H1 (cell line): ENCODE measurements around the gene TMEM52B. TPM values are rescaled to one million over a fixed set of nuclear protein-coding genes. Genes with fewer than 3 reads are reported as not detected.

Experiments
- CTCF ChIA-PET: fragments of 300-600 bp; sonication (Branson Sonifier 250); formaldehyde crosslinking; loops from one replicate; lab custom pipeline; 2021; ENCODE audit not compliant: partially characterized antibody; lab: Charles Lee
- POLR2A ChIA-PET: fragments of 300-600 bp; sonication (Branson Sonifier 250); formaldehyde crosslinking; loops from one replicate; lab custom pipeline; 2021; ENCODE audit warnings: inconsistent platforms; ENCODE audit not compliant: partially characterized antibody; lab: Charles Lee
- DNase-seq, 2 experiments: peaks; one replicate each; pipeline versions ENCODE4 v3.0.0 to v3.0.0-alpha.2; 2010 to 2022; ENCODE audit warnings: low spot score in 2 of 2, low read depth in 1 of 2, mixed read lengths in 1 of 2
- FAIRE-seq: peaks from 2 replicates; lab custom pipeline; 2011; peaks lifted over from hg19 to GRCh38; lab: Jason Lieb, UNC
- H2AFZ ChIP-seq: 2 replicates; pipeline ENCODE4 v1.8.1; 2012; ENCODE audit warnings: low read length, inconsistent platforms
- H2AK5ac ChIP-seq: 2 replicates; pipeline ENCODE4 v1.6.1; 2013; ENCODE audit warnings: low read depth, low read length
- H2BK120ac ChIP-seq: replicated peaks from 2 replicates; pipeline ENCODE3; 2013; ENCODE audit warnings: low read depth, low read length, inconsistent platforms
- H2BK12ac ChIP-seq: 2 replicates; pipeline ENCODE4 v1.6.1; 2013; ENCODE audit warnings: low read depth, low read length
- H2BK15ac ChIP-seq: 2 replicates; pipeline ENCODE4 v1.6.1; 2013; ENCODE audit warnings: low read length
- H2BK20ac ChIP-seq: 2 replicates; pipeline ENCODE4 v1.6.1; 2013; ENCODE audit warnings: low read length
- H2BK5ac ChIP-seq: 2 replicates; pipeline ENCODE4 v1.6.1; 2013; ENCODE audit warnings: low read depth, low read length
- H3K14ac ChIP-seq: 2 replicates; pipeline ENCODE4 v1.6.1; 2013; ENCODE audit warnings: inconsistent platforms; ENCODE audit not compliant: insufficient read length
- H3K18ac ChIP-seq: 2 replicates; pipeline ENCODE4 v1.6.1; 2013; ENCODE audit warnings: low read length; ENCODE audit errors: extremely low read depth
- H3K23ac ChIP-seq: 2 replicates; pipeline ENCODE4 v1.6.1; 2013; ENCODE audit warnings: inconsistent platforms; ENCODE audit not compliant: insufficient read length
- H3K23me2 ChIP-seq: 2 replicates; pipeline ENCODE4 v1.6.1; 2013; ENCODE audit warnings: low read depth, low read length
- H3K27ac ChIP-seq: 2 replicates; pipeline ENCODE4 v1.6.1; 2011; ENCODE audit warnings: low read depth, low read length, inconsistent platforms
- H3K27me3 ChIP-seq, 4 experiments: replicated peaks in 1 of 4; 1 replicate in 1 of 4; 2 replicates in 3 of 4; pipeline versions ENCODE4 v1.6.1 to v1.8.1; 2011 to 2013; ENCODE audit warnings: low read length in 3 of 4, mild to moderate bottlenecking in 3 of 4, inconsistent platforms in 2 of 4, mixed read lengths in 2 of 4, moderate library complexity in 1 of 4; ENCODE audit not compliant: control insufficient read depth in 3 of 4, insufficient read depth in 3 of 4; ENCODE audit errors: extremely low read depth in 1 of 4
- H3K36me3 ChIP-seq, 4 experiments: 2 replicates each; pipeline versions ENCODE4 v1.6.1 to v1.8.1; 2011 to 2013; ENCODE audit warnings: mild to moderate bottlenecking in 4 of 4, low read length in 3 of 4, moderate library complexity in 2 of 4, control low read depth in 1 of 4, inconsistent platforms in 1 of 4; ENCODE audit not compliant: insufficient read depth in 4 of 4, control insufficient read depth in 2 of 4
- H3K4ac ChIP-seq: replicated peaks from 2 replicates; pipeline ENCODE3; 2013; ENCODE audit warnings: low read length, low read depth, mixed read lengths, inconsistent platforms; ENCODE audit not compliant: insufficient read length
- H3K4me1 ChIP-seq, 4 experiments: replicated peaks in 1 of 4; 1 replicate in 1 of 4; 2 replicates in 3 of 4; pipeline versions ENCODE4 v1.6.1 to v1.8.1; 2011 to 2013; ENCODE audit warnings: low read length in 3 of 4, inconsistent platforms in 2 of 4, mixed read lengths in 1 of 4; ENCODE audit not compliant: insufficient read depth in 4 of 4, control insufficient read depth in 3 of 4
- H3K4me2 ChIP-seq, 2 experiments: 2 replicates each; pipeline versions ENCODE4 v1.6.1 to v1.8.1; 2011 to 2013; ENCODE audit warnings: low read depth in 2 of 2, low read length in 2 of 2, control low read depth in 1 of 2, inconsistent platforms in 1 of 2, mild to moderate bottlenecking in 1 of 2; ENCODE audit not compliant: insufficient read depth in 1 of 2
- H3K4me3 ChIP-seq, 4 experiments: fragments of 200-600, 300-600 bp in 1 of 4; sonication (generic), shearing (Covaris generic), sonication (Bioruptor Twin) in 1 of 4; 2 replicates each; pipeline versions ENCODE4 v1.5.1 to v1.8.1; 2011 to 2016; ENCODE audit warnings: low read length in 4 of 4, low read depth in 3 of 4, control low read depth in 2 of 4, inconsistent platforms in 2 of 4, mild to moderate bottlenecking in 2 of 4, mixed read lengths in 1 of 4, moderate library complexity in 1 of 4; ENCODE audit not compliant: insufficient read depth in 2 of 4; ENCODE audit errors: extremely low read depth in 1 of 4
- H3K56ac ChIP-seq: replicated peaks from 2 replicates; pipeline ENCODE3; 2013; ENCODE audit warnings: low read depth, mild to moderate bottlenecking, mixed read lengths, low read length, inconsistent platforms; ENCODE audit not compliant: insufficient read length
- H3K79me1 ChIP-seq: 2 replicates; pipeline ENCODE4 v1.6.1; 2013; ENCODE audit warnings: low read depth, low read length, control low read depth
- H3K79me2 ChIP-seq, 2 experiments: 2 replicates each; pipeline versions ENCODE4 v1.6.1 to v1.8.1; 2012 to 2013; ENCODE audit warnings: low read length in 2 of 2, mild to moderate bottlenecking in 2 of 2, inconsistent platforms in 1 of 2; ENCODE audit not compliant: insufficient read depth in 2 of 2, control insufficient read depth in 1 of 2
- H3K9ac ChIP-seq, 4 experiments: replicated peaks in 1 of 4; 1 replicate in 1 of 4; 2 replicates in 3 of 4; pipeline versions ENCODE4 v1.6.1 to v1.8.1; 2011 to 2013; ENCODE audit warnings: low read depth in 3 of 4, low read length in 3 of 4, control low read depth in 2 of 4, mild to moderate bottlenecking in 2 of 4, moderate library complexity in 2 of 4, inconsistent platforms in 1 of 4; ENCODE audit errors: extremely low read depth in 1 of 4
- H3K9me3 ChIP-seq, 2 experiments: 2 replicates each; pipeline versions ENCODE4 v1.6.1 to v1.8.1; 2012 to 2013; ENCODE audit warnings: mild to moderate bottlenecking in 2 of 2, moderate library complexity in 2 of 2, control low read depth in 1 of 2, inconsistent platforms in 1 of 2, low read depth in 1 of 2, low read length in 1 of 2, mixed read lengths in 1 of 2; ENCODE audit not compliant: insufficient read depth in 2 of 2
- H4K20me1 ChIP-seq, 2 experiments: replicated peaks in 1 of 2; 2 replicates each; pipeline versions ENCODE3 to v1.8.1; 2011 to 2013; ENCODE audit warnings: inconsistent platforms in 2 of 2, low read length in 2 of 2, mild to moderate bottlenecking in 1 of 2; ENCODE audit not compliant: insufficient read depth in 2 of 2, control insufficient read depth in 1 of 2
- H4K5ac ChIP-seq: 2 replicates; pipeline ENCODE4 v1.6.1; 2013; ENCODE audit warnings: low read length, low read depth, mixed read lengths, inconsistent platforms; ENCODE audit not compliant: insufficient read length
- H4K8ac ChIP-seq: 2 replicates; pipeline ENCODE4 v1.8.0; 2013; ENCODE audit warnings: mild to moderate bottlenecking, moderate library complexity, low read length, inconsistent platforms; ENCODE audit not compliant: insufficient read depth; ENCODE audit errors: extremely low read depth
- H4K91ac ChIP-seq: replicated peaks from 2 replicates; pipeline ENCODE3; 2013; ENCODE audit warnings: low read length, mixed read lengths, inconsistent platforms; ENCODE audit not compliant: insufficient read length
- CBX5 ChIP-seq: fragments of 300-800, 300-1000 bp; sonication (generic); IDR thresholded peaks from 2 replicates; pipeline ENCODE4 v1.7.1; 2016; ENCODE audit warnings: antibody characterized with exemption, low read length, low read depth
- CBX8 ChIP-seq: fragments of 300-800, 300-1000 bp; sonication (generic); IDR thresholded peaks from 2 replicates; pipeline ENCODE4 v1.7.1; 2016; ENCODE audit warnings: low read depth, low read length, borderline replicate concordance
- CEBPB ChIP-seq: IDR thresholded peaks from 2 replicates; pipeline ENCODE4 v1.6.1; 2012; ENCODE audit warnings: low read depth, low read length
- EGR1 ChIP-seq: IDR thresholded peaks from 2 replicates; pipeline ENCODE4 v1.6.1; 2011; ENCODE audit warnings: low read depth, low read length, borderline replicate concordance
- GABPA ChIP-seq: IDR thresholded peaks from 2 replicates; pipeline ENCODE4 v1.6.1; 2011; ENCODE audit warnings: mild to moderate bottlenecking, low read length, moderate library complexity, borderline replicate concordance; ENCODE audit not compliant: insufficient read depth
- KDM5A ChIP-seq: fragments of 200-600 bp; IDR thresholded peaks from 2 replicates; pipeline ENCODE4 v1.7.1; 2012; ENCODE audit warnings: mild to moderate bottlenecking, low read length, inconsistent platforms, mixed read lengths
- RFX5 ChIP-seq: IDR thresholded peaks from 2 replicates; pipeline ENCODE4 v1.6.1; 2011; ENCODE audit warnings: low read depth, low read length, improper control_type of control experiment, borderline replicate concordance
- SAP30 ChIP-seq: fragments of 300-600 bp; sonication (generic); IDR thresholded peaks from 2 replicates; pipeline ENCODE4 v1.7.1; 2012; ENCODE audit warnings: low read length, moderate library complexity, mild to moderate bottlenecking, inconsistent platforms; ENCODE audit not compliant: insufficient read depth, insufficient replicate concordance
- SP2 ChIP-seq: IDR thresholded peaks from 2 replicates; pipeline ENCODE4 v1.6.1; 2012; ENCODE audit warnings: mild to moderate bottlenecking, low read length, inconsistent platforms
- TAF1 ChIP-seq: IDR thresholded peaks from 2 replicates; pipeline ENCODE4 v1.6.1; 2011; ENCODE audit warnings: mild to moderate bottlenecking, low read depth, low read length
- ZNF274 ChIP-seq: IDR thresholded peaks from 2 replicates; pipeline ENCODE4 v1.7.0; 2012; ENCODE audit warnings: low read length, borderline replicate concordance; ENCODE audit errors: extremely low read depth
- WGBS, 2 experiments: shearing (Covaris generic) in 1 of 2; methylation state at CpG; one replicate each; pipeline versions ENCODE4 v1.1.6 to v1.1.7; 2013 to 2015; ENCODE audit warnings: low lambda C conversion rate in 2 of 2, mixed read lengths in 2 of 2, inconsistent platforms in 1 of 2, low coverage in 1 of 2, missing lambda C conversion rate in 1 of 2; ENCODE audit not compliant: insufficient replicate concordance in 2 of 2, insufficient coverage in 1 of 2, insufficient read length in 1 of 2; ENCODE audit errors: extremely low coverage in 1 of 2, missing lambda C conversion rate in 1 of 2; 5-methylcytosine and 5-hydroxymethylcytosine counted together
- polyA plus RNA-seq, 7 experiments: library from polyadenylated mRNA; depleted of rRNA in 3 of 7; stranded (reverse) in 5 of 7; unstranded in 2 of 7; fragments of >200 nt in 5 of 7; fragments of 200-250 nt in 2 of 7; gene quantifications; 1 replicate in 5 of 7; 2 replicates in 1 of 7; 4 replicates in 1 of 7; pipeline versions ENCODE4 v1.2.1 to v1.2.3, GENCODE V29; 2011 to 2013; ENCODE audit warnings: missing spikeins in 2 of 7, mixed read lengths in 2 of 7
- total RNA-seq: library from RNA; stranded (reverse); fragmentation: NEBNext Ultra II Directional; extraction: Animal tissue kit (Norgen Biotek cat#: 25700); gene quantifications from 2 replicates; pipeline ENCODE4 v1.2.1, GENCODE V29; 2021
- TF ChIP-seq, protein P1 (sequence below): IDR thresholded peaks from 2 replicates; pipeline ENCODE4 v1.6.1; 2011; ENCODE audit warnings: low read depth, mild to moderate bottlenecking, low read length; ENCODE audit not compliant: insufficient read depth

The TMEM52B gene
- total and polyA plus RNA-seq, 2 of the 8 experiments (the other 6 are each of a cell fraction or from before 2014, with no cell fraction given): not detected

DNA sequence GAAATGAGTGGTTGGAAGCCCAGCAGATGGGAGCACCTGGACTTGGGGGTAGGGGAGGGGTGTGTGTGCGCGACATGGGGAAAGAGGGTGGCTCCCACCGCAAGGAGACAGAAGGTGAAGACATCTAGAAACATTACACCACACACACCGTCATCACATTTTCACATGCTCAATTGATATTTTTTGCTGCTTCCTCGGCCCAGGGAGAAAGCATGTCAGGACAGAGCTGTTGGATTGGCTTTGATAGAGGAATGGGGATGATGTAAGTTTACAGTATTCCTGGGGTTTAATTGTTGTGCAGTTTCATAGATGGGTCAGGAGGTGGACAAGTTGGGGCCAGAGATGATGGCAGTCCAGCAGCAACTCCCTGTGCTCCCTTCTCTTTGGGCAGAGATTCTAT, 43.0 kb downstream of the TMEM52B start:
- Histone ChIP-seq H2BK120ac (no peak overlapping the region), H3K56ac (no peak overlapping the region), H3K9me3 (no peaks in the 10 kb centered on the region), H2BK5ac (no peak overlapping the region), H3K36me3 (peaks cover 13 to 54% (median 44%) of the 10 kb centered on the region in 4 experiments), H3K18ac (no peak overlapping the region), H3K27me3 (no peaks in the 10 kb centered on the region), H3K14ac (no peak overlapping the region), H3K79me2 (peaks cover 0 to 8% of the 10 kb centered on the region in 2 experiments; a peak in 2 of 4 replicates), H3K23me2 (no peaks in the 10 kb centered on the region), H3K4me2 (no peak overlapping the region), H3K23ac (no peak overlapping the region), H4K5ac (no peak overlapping the region), H4K8ac (no peak overlapping the region), H2BK15ac (no peak overlapping the region), H3K79me1 (no peaks in the 10 kb centered on the region), H3K9ac (no peak overlapping the region), H2BK20ac (no peak overlapping the region), H4K91ac (no peak overlapping the region), H2BK12ac (no peak overlapping the region), H4K20me1 (peaks cover 0 to 2% of the 10 kb centered on the region in 2 experiments), H3K4me1 (no peaks in the 10 kb centered on the region), H2AFZ (no peak overlapping the region), H2AK5ac (no peak overlapping the region), H3K4ac (no peak overlapping the region), H3K4me3 (no peak overlapping the region), H3K27ac (no peak overlapping the region)
- WGBS, 2 experiments: 93% methylated on average over 5 of the region's 5 CpGs; no CpG with 5 or more reads in 1 of the 2 experiments
- ChIA-PET POLR2A (interaction anchor here (1.1 kb wide), 1 partner anchor 9 kb away, joined by 3 read pairs; no protein-coding TSS in a partner anchor), CTCF (interaction anchor here (0.7 kb wide), 2 partner anchors 40 to 69 kb away, joined by 3 read pairs; no protein-coding TSS in a partner anchor)
- TF ChIP-seq RFX5 (no peak), CEBPB (no peak), CBX8 (no peak), KDM5A (no peak), SP2 (no peak), ZNF274 (no peak), EGR1 (no peak), GABPA (no peak), TAF1 (no peak), CBX5 (no peak), SAP30 (no peak)
- TF ChIP-seq, protein P1, sequence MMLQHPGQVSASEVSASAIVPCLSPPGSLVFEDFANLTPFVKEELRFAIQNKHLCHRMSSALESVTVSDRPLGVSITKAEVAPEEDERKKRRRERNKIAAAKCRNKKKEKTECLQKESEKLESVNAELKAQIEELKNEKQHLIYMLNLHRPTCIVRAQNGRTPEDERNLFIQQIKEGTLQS: no peak
- no peak for DNase-seq
- FAIRE-seq: no peak
